HG03457 (cell line): ENCODE measurements around the gene OTOP3.
"Not testable (repeated sequence)": the region's sequence is repeated elsewhere in the genome, so short reads cannot be mapped to it uniquely, and the experiment has no call there.

ENCODE experiments used
- ATAC-seq: cut with Tn5 transposase; IDR thresholded peaks from one replicate; pipeline ENCODE4 v1.9.1; 2021; ENCODE audit warnings: moderate number of reproducible peaks; ENCODE audit not compliant: unreplicated experiment

OTOP3 gene

DNA sequence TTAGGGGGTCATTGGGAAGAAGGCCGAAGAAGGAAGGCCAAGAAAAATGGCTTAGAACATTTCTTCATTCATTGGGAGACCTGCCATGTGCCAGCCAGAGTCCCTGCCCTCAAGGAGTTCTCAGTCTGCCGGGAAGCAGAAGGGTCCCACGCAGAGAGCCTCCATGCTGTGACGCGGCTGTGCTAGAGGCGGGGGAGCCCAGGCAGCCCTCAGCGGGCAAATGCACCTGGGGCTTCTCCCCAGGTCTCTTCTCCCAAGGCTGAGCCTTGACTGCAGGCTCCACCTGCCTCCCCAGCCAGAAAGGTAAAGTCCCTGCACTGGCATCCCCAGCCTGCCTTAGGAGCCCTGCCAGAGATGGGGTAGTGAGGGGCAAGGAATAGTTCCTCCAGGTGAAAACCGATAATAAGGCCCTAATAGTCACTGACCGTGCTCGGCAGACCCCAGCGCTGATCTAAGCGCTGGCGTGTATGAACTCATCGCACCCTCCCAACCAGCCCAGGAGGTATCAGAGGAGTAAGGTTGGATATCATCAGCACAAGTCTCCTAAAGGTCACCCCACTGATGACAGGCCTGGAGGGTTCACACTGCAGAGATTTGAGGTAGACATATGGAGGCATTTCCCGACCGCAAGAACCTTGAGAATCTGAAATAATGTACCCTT lies 45.8 kb downstream of the OTOP3 start:
- ATAC-seq: no peak

DNA sequence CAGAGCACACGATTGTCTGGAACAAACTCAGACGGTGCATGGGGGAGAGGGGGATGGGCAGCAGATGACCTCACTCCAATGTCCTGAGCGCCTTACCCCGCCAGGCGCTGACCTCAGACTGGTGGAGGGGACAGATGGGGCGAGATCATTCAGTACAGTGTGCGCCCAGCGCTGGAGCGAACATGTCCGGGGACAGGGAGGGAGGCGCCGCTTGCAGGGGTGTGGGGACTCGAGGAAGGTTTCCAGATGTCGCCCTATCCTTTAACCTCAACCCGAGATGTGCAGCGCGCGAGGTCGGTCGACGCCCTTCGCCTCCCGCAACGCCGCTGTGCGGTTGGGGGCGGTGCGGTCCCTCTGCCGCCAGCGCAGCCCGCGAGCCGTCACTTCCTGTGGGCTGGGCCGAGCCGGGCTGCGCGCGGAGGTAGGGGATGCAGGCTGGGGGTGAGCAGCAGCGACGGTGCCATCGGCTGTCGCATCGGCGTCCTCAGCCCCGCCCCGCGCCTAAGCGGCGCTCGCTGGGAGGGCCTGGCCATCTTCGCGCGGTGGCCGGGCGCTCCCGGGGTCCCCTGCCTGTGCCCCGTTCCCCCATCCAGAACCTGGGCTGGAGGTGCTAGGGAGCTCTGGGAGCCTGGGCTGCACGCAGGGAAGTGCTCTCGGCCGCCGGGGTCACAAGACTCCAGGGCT lies 46.4 kb downstream of the OTOP3 start:
- ATAC-seq: no peak

DNA sequence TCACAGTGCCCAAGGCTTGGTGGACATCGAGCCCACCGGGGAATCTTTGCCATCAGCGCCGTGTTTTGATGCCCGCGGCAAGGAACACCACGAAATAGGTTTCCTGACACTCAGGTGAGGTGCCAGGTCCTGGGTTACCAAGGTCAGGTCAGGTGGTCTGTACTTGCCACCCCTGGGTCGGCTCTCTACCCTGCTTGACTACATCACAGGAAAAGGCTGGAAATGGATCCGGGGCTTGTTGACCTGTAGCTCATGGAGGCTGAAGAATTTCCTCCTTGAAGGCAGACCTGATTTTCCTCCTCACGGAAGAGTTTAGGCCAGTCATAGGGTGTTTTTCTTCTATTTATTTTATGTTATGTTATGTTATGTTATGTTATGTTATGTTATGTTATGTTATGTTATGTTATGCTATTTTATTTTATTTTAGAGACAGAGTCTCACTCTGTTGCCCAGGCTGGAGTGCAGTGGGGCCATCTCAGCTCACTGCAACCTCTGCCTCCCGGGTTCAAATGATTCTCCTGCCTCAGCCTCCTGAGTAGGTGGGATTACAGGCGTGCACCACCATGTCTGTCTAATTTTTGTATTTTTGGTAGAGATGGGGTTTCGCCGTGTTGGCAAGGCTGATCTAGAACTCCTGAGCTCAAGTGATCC lies 47.1 kb downstream of the OTOP3 start:
- not testable (repeated sequence) for ATAC-seq

DNA sequence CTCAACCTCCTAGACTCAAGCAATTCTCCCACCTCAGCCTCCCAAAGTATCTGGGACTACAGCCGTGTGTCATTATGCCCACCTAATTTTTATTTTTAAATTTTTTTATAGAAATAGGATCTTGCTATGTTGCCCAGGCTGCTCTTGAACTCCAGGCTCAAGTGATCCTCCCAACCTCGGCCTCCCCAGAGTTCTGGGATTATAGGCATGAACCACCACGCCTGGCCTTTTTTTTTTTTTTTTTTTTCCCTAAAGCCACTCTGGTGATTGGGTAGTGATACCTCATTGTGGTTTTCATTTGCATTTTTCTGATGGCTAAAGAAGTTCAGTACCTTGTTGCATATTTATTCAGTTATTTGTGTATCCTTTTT lies 50.5 kb downstream of the OTOP3 start:
- no peak for ATAC-seq

DNA sequence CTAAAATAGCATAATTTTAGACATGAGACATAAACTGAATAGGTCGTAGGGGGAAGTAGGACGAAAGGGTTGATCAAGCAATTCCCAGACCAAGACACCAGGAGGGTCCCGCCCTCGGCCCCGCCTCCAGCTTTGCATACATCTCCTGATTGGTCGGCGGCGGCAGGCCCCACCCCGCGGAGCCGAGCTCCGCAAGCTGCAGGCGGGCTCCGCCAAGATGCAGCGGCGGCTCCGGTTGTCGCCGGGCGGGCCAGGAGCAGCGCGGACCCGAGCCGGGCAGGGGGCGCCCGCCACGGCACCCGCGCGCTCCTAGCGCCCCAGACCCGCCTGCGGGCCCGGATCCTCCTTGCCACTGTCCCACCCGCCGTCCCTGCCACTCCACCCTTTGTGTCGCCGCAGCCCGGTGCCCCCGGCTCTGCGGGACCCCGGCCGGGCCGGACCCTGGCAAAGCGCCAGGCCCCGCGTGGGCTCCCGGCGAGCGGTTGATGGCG lies 51.8 kb downstream of the OTOP3 start, which contains the start of gene CDR2L:
Gene CDR2L, plus strand, starts transcription at position 215 of the 491 bp plus-strand sequence. CDS start 412 bp downstream, outside the sequence.
- no peak for ATAC-seq

DNA sequence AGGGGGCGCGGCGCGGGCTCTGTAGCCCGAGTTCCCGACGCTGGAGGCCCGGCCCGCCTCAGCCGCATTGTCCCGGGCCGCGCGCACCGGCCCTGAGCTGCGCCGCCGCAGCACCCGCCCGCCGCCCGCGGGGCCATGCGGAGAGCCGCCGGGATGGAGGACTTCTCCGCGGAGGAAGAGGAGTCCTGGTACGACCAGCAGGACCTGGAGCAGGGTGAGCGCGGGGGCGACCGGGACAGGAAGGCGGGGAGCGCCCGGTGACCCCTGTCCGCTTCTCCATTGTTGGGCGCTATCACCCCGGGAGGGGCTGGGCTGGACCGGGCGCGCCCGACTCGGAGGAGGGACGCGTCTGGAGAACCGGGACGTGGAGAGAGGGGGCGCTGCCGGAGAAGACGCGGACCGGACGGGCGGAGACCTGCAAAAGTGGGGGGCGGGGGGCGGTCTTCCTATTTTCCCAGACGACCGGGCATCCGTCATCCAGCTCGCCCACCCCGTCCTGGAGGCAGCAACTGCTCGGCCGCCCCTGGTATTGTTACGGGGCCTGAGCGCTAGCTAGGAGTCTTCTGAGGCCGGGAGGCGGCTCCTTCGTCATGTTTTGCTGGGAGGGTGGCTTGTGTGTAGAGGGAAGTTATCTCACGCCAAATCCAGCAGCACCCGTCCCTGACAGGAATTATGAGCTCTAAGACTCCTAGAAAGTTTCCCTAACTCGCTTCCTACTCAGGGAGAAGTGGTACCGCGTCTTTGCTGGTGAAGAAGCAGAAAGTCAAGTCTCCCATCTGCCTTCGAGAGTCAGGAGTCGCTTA lies 52.4 kb downstream of the OTOP3 start:
- ATAC-seq: no peak

DNA sequence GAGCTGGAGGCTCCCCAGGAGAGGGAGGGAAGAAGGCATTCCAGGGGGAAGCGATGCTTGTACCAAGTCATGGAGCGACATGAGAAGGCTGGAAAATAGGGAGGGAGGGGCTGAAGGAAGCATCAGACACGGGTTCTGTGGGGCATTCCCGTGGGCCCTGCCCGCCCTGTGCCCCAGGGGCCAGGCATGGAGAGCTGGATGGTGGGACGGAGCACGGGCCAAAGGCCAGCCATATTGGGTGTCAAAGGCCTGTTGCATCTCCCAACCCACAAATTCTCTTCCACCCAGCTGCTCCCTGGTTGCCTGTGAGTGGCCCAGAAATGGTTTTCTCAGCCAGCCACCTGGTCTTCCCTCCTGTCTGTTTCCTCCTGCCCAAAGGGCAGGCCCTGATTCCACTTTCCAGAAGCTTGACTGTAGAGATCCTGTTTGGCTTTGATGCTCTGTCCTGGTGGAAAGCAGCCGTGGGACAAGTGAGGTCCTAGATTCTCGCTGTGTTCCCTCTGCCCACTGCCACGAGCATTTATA lies 54.9 kb downstream of the OTOP3 start:
- no peak for ATAC-seq

DNA sequence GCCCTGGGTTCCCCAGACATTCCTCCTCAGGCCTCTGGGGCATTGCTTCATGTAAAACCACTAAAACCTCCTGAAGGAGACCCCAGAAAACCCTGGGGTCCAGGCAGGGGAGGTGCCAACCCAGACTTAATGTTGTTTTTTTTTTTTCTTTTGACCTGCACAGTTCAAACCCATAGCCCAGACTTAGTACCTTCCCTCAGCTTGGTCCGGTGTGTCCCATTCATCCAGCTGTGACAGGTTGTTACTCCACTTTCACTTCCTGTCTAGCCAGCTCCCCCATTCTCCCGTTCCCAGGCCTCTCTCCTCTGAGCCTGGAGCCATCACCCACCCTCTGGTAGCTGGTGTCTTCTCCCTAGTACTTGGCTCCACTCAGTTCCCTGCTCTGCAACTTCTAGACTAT lies 56.5 kb downstream of the OTOP3 start:
- ATAC-seq: no peak

DNA sequence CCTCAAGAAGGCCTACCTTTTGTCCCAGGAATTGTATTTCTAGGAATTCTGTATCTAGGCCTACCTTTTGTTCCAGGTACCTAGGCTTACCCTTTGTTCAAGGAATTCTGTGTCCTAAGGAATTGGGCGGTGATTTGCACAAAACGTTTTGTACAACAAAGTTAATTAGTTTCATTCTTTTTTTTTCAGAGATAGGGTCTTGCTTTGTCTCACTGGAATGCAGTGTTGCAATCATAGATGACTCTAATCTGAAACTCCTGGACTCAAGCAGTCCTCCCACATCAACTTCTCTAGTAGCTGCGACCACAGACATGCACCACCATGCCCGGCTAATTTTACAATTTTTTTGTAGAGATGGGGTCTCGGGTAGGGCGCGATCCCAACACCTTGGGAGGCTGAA lies 58.7 kb downstream of the OTOP3 start:
- no peak for ATAC-seq

DNA sequence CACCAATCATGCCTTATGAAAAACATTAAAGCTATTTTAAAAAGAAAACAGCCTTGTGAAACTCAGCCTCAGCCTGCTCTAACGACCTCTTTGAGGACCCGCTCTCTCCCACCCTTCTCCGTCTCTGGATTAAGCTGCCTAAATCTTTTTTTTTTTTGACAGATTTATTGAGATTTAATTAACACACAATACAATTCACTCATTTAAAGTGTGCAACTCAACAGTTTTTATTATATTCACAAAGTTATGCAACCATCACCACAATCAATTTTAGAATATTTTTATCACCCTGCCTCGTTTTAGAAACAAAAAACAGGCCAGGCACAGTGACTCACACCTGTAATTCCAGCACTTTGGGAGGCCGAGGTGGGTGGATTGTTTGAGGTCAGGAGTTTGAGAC lies 60.1 kb downstream of the OTOP3 start:
- ATAC-seq: no peak

DNA sequence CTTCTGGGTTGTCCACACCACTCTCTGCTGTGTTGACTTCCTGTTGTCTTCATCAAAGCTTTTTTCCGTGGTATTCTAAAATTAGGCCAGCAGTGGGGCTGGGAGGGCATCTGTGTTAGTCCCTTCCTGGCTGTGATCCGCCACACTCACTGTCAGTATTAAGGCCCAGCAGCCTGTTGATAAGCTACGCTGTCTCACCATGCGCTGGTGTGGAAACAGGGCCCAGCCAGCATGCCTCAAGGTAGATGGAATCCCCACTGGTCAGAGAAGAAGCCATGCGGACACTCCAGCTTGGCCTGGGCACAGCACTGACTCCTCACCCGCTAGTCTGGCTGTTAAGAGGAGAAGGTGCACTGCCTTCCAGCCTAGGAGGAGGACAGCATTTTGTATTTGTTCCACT lies 63.1 kb downstream of the OTOP3 start:
- no peak for ATAC-seq

DNA sequence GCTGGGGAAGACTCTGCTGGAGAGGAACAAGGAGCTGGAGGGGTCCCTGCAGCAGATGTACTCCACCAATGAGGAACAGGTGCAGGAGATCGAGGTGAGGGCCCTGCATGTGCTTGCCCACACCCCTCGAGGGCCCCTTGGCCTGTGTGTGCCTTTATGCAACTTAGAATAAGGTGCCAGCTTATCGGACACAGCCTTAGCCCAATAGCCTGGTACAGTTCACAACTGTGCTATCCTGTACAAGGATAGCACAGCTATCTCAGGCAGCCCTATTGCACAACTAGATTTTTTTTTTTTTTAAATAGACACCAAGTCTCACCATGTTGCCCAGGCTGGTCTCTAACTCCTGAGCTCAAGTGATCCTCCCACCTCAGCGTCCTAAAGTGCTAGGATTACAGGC lies 63.8 kb downstream of the OTOP3 start:
- ATAC-seq: no peak
